Heart right ventricle (tissue), 16 donors: ENCODE results near the gene LAT. TPM values are rescaled to one million over a fixed set of nuclear protein-coding genes. Genes with fewer than 3 reads are reported as not detected.
"Not testable (repeated sequence)": the region's sequence is repeated elsewhere in the genome, so short reads cannot be mapped to it uniquely, and the experiment has no call there.

Experiments used
- ATAC-seq, 8 donors: fragments of 200-7000 bp; cut with Tn5 transposase; one replicate each; pipeline ENCODE4 v1.9.1; 2020; ENCODE audit warnings: mild to moderate bottlenecking in 8 of 8, moderate library complexity in 8 of 8, moderate number of reproducible peaks in 1 of 8
- DNase-seq, 2 donors: peaks; one replicate each; pipeline ENCODE4 v3.0.0-alpha.2; 2020
- H3K27ac ChIP-seq, 10 donors: fragments of 200-600 bp; sonication (generic) in 2 of 10; one replicate each; pipeline versions ENCODE4 v1.5.0 to v1.8.0; 2020 to 2022; ENCODE audit warnings: mild to moderate bottlenecking in 3 of 10
- H3K27me3 ChIP-seq, 7 donors: fragments of 200-600 bp; one replicate each; pipeline ENCODE4 v1.8.0; 2021 to 2022; ENCODE audit warnings: mild to moderate bottlenecking in 2 of 7
- H3K36me3 ChIP-seq, 9 donors: fragments of 200-600 bp; sonication (generic) in 1 of 9; one replicate each; pipeline versions ENCODE4 v1.5.0 to v1.8.0; 2020 to 2022; ENCODE audit warnings: mild to moderate bottlenecking in 2 of 9
- H3K4me1 ChIP-seq, 9 donors: fragments of 200-600 bp; sonication (generic) in 1 of 9; one replicate each; pipeline versions ENCODE4 v1.5.0 to v1.8.0; 2020 to 2022; ENCODE audit warnings: mild to moderate bottlenecking in 4 of 9
- H3K4me3 ChIP-seq, 10 donors: fragments of 200-600 bp; sonication (generic) in 2 of 10; one replicate each; pipeline versions ENCODE4 v1.5.0 to v1.8.0; 2020 to 2022; ENCODE audit warnings: mild to moderate bottlenecking in 7 of 10, moderate library complexity in 2 of 10
- H3K9me3 ChIP-seq, 11 donors: fragments of 200-600 bp in 10 of 11; sonication (generic) in 2 of 11; one replicate each; pipeline versions ENCODE4 v1.5.0 to v1.8.0; 2013 to 2022; ENCODE audit warnings: mild to moderate bottlenecking in 2 of 11, control low read depth in 1 of 11, moderate library complexity in 1 of 11
- WGBS, 2 donors: extraction: QIAGEN DNeasy Blood & Tissue Kit; methylation state at CpG; one replicate each; pipeline ENCODE4 v1.1.7; 2013; ENCODE audit warnings: inconsistent platforms in 1 of 2; 5-methylcytosine and 5-hydroxymethylcytosine counted together
- intact Hi-C, 10 donors: fragments of 100-400 bp; cut with DNase I; formaldehyde crosslinking; loops; one replicate each; pipeline versions ENCODE4 v1.11.1 to v1.14.2; 2022
- polyA plus RNA-seq, 2 donors: library from polyadenylated mRNA; stranded (reverse); fragments of 200-250 nt; gene quantifications; one replicate each; pipeline ENCODE4 v1.2.3, GENCODE V29; 2013
- total RNA-seq, 10 donors: library from RNA; stranded (reverse); fragmentation: NEBNext Ultra II Directional in 3 of 10; extraction: Animal tissue kit (Norgen Biotek cat#: 25700) in 3 of 10; gene quantifications; one replicate each; pipeline versions ENCODE4 v1.2.1 to v1.2.4, GENCODE V29; 2021 to 2023
- TF ChIP-seq, protein P1 (sequence below), 9 donors: fragments of 200-600 bp; sonication (generic) in 2 of 9; IDR thresholded peaks; one replicate each; pipeline versions ENCODE4 v1.5.0 to v1.8.0; 2021 to 2022; ENCODE audit warnings: antibody characterized with exemption in 9 of 9, mild to moderate bottlenecking in 5 of 9, moderate library complexity in 1 of 9
- donor health status: Arrhythmogenic right ventricular cardiomyopathy.
- donor health status: ischemic (EF 13 %, LVEDD 7.1; RV severe dilation, severe dysfunction).
- donor health status: healthy with polysubstance abuse.
- donor health status: DM: no; HTN: yes; CAD: no.
- donor health status: DM: no; HTN: no; CAD: no.
- donor health status: ischemic (EF 25% LVEDD 6.9; RV normal size, moderate dysfunction).
- donor health status: ischemic (EF 25% LVEDD 5.7; RV mildly dilated, moderate dysfunction).
- donor health status: healthy.
- donor health status: DM: yes; HTN: yes; CAD: no.
- donor health status: Ischemic cardiomyopathy.
- donor health status: ischemic (EF 35%, LVEDD 5.7; RV mildly dilated, moderate dysfunction).
- donor health status: nonischemic (EF 11% LVEDD 7.7; RV severe dilation, severe dysfunction).
- donor health status: DM: yes; HTN: yes; CAD: no.
- donor health status: PGD.
- donor health status: ischemic (EF 29% LVEDD 5.4; RV normal size, mild dysfunction).
- donor health status: nonischemic (EF 23%, LVEDD 6.1; RV moderate dilation, normal function).

The LAT gene
- total and polyA plus RNA-seq, 12 donors = 0.35 to 7.2 (median 1.9) TPM

DNA sequence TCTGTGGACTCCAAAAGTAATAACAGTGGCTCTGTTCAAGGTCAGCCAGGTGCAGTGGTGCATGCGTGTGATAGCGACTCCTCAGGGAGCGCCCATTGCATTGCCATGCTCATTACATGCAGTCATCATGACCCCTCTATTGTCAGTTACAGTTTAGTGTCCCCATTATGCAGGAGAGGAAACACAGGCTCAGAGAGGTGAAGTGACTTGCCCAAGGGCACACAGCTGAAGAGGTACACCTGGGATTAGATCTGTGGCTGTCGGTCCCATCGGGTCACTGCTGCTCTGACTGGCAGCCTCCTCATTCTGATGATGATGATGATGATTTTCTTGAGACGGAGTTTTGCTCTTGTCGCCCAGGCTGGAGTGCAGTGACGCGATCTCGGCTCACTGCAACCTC is 7.6 kb downstream of the LAT start:
- intact Hi-C loops = no loop called here
- 92 to 96% methylated on average over 10 of the region's 10 CpGs for WGBS, 2 donors

DNA sequence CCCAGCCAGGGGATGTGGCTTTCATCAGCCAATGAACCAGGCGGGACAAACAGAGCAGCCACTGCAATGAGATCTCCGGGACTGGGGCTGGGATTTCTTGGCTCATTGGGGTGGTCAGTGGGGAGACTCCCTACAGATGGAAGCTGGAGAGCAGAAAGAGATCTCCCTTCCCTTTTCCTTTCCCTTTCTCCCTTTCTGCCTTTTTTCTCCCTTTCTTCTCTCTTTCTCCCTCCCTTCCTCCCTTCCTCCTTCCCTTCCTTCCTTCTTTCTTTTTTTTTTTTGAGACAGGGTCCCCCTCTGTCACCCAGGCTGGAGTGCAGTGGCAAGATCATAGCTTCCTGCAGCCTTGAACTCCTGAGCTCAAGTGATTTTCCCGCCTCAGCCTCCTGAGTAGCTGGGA is 14.0 kb downstream of the LAT start:
- H3K27me3 ChIP-seq = peaks cover 0 to 4% (median 0%) of the 10 kb centered on the region in 7 donors
- intact Hi-C loops = no loop called here
- H3K4me1 ChIP-seq = no peaks in the 10 kb centered on the region
- no peak overlapping the region for H3K27ac ChIP-seq
- H3K36me3 ChIP-seq = no peaks in the 10 kb centered on the region
- 67 to 80% methylated on average over 3 of the region's 3 CpGs for WGBS, 2 donors
- TF ChIP-seq, protein P1, sequence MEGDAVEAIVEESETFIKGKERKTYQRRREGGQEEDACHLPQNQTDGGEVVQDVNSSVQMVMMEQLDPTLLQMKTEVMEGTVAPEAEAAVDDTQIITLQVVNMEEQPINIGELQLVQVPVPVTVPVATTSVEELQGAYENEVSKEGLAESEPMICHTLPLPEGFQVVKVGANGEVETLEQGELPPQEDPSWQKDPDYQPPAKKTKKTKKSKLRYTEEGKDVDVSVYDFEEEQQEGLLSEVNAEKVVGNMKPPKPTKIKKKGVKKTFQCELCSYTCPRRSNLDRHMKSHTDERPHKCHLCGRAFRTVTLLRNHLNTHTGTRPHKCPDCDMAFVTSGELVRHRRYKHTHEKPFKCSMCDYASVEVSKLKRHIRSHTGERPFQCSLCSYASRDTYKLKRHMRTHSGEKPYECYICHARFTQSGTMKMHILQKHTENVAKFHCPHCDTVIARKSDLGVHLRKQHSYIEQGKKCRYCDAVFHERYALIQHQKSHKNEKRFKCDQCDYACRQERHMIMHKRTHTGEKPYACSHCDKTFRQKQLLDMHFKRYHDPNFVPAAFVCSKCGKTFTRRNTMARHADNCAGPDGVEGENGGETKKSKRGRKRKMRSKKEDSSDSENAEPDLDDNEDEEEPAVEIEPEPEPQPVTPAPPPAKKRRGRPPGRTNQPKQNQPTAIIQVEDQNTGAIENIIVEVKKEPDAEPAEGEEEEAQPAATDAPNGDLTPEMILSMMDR (IDR thresholded peaks at IDR 0.05) = no peak
- DNase-seq = no peak
- H3K9me3 ChIP-seq = no peaks in the 10 kb centered on the region
- ATAC-seq = no peak
- H3K4me3 ChIP-seq = no peak overlapping the region

More for the DNA sequence above, 7.6 kb downstream of the LAT start:
- no peak overlapping the region for H3K4me3 ChIP-seq
- no peaks in the 10 kb centered on the region for H3K4me1 ChIP-seq
- H3K27me3 ChIP-seq = no peaks in the 10 kb centered on the region
- DNase-seq (no peak), ATAC-seq (no peak)
- H3K27ac ChIP-seq = no peak overlapping the region
- TF ChIP-seq, protein P1 (IDR thresholded peaks at IDR 0.05) = no peak
- H3K36me3 ChIP-seq = peaks cover 0 to 24% (median 0%) of the 10 kb centered on the region in 9 donors
- peaks cover 0 to under 1% (median 0%) of the 10 kb centered on the region in 11 donors for H3K9me3 ChIP-seq

GRCh38 chr16:28999577-28999976 is 14.7 kb downstream of the LAT start:
- TF ChIP-seq, protein P1 (IDR thresholded peaks at IDR 0.05) = no peak
- Histone ChIP-seq H3K9me3 (no peaks in the 10 kb centered on the region), H3K4me3 (no peak overlapping the region), H3K36me3 (no peaks in the 10 kb centered on the region), H3K27ac (no peak overlapping the region), H3K4me1 (no peaks in the 10 kb centered on the region), H3K27me3 (peaks cover 0 to 4% (median 0%) of the 10 kb centered on the region in 7 donors)
- ATAC-seq (no peak), DNase-seq (no peak)
- intact Hi-C loops = no loop called here
- WGBS, 2 donors = 73 to 77% methylated on average over 4 of the region's 4 CpGs

- ATAC-seq = no peak
- no peak overlapping the region for H3K4me3 ChIP-seq
These were observed 15.2 kb downstream of the LAT start for GRCh38 chr16:29000019-29000418.

DNA sequence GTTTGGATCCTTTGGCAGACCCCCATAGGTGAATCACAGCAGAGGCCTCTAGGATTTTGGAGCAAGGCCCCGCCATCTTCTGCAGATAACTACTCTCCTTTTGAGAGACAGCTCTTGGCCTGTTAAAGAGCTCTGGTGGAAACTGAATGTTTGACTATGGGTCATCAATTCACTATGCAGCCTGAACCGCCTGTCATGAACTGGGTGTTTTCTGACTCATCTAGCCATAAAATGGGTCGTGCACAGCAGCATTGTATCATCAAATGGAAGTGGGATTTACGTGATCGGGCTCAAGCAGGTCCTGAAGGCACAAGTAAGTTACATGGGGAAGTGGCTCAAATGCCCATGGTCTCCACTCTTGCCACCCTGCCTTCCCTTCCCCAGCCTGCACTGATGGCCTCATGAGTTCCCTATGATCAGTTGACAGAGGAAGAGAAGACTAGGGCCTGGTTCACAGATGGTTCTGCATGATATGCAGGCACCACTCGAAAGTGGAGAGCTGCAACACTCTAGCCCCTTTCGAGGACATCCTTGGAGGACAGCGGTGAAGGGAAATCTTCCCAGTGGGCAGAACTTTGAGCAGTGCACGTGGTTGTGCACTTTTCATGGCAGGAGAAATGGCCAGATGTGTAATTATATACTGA is 19.8 kb downstream of the LAT start:
- H3K9me3 ChIP-seq, H3K36me3 ChIP-seq, DNase-seq, H3K27ac ChIP-seq, ATAC-seq, H3K4me3 ChIP-seq, intact Hi-C loops: not testable (repeated sequence)
- 74 to 75% methylated on average over 9 of the region's 9 CpGs for WGBS, 2 donors
- H3K27me3 ChIP-seq = peaks cover 0 to 10% (median 0%) of the 10 kb centered on the region in 7 donors
- peaks cover 0 to 20% (median 0%) of the 10 kb centered on the region in 9 donors for H3K4me1 ChIP-seq

More at GRCh38 chr16:29000019-29000418, 15.2 kb downstream of the LAT start:
- H3K27me3 ChIP-seq = peaks cover 0 to 4% (median 0%) of the 10 kb centered on the region in 7 donors
- no peaks in the 10 kb centered on the region for H3K36me3 ChIP-seq
- H3K9me3 ChIP-seq = no peaks in the 10 kb centered on the region
- 86 to 89% methylated on average over 2 of the region's 2 CpGs for WGBS, 2 donors
- H3K27ac ChIP-seq = no peak overlapping the region
- no peaks in the 10 kb centered on the region for H3K4me1 ChIP-seq
- TF ChIP-seq, protein P1 (IDR thresholded peaks at IDR 0.05) = no peak
- intact Hi-C loops = no loop called here
- no peak for DNase-seq
